K562 (cell line): ENCODE measurements around the gene EFCAB12. TPM values are rescaled to one million over a fixed set of nuclear protein-coding genes. Genes with fewer than 3 reads are reported as not detected.

Experiments used
- ATAC-seq: fragments of 200-7000 bp; cut with Tn5 transposase; 3 replicates; pipeline ENCODE4 v1.9.1; 2020; ENCODE audit warnings: moderate library complexity
- BruUV-seq: library from RNA; stranded (reverse); fragments of 400-500 nt; replicated peaks from 2 replicates; lab custom pipeline; 2021; lab: Mats Ljungman, UMichigan
- CTCF ChIA-PET: fragments of 300-600 bp; formaldehyde crosslinking; extraction: SDS; loops from one replicate; lab custom pipeline; 2021; ENCODE audit warnings: low intra/inter-chr PET ratio; lab: Yijun Ruan, JAX
- POLR2A ChIA-PET: fragments of 300-600, 350-650 bp; sonication (Branson Sonifier 250); formaldehyde crosslinking; extraction: SDS; loops from one replicate; lab custom pipeline; 2021; ENCODE audit warnings: antibody characterized with exemption, inconsistent platforms; lab: Yijun Ruan, JAX
- DNase-seq, 4 experiments: peaks; one replicate each; pipeline versions ENCODE4 v3.0.0 to v3.0.0-alpha.2; 2011 to 2018; ENCODE audit warnings: low spot score in 3 of 4, mixed read lengths in 3 of 4; ENCODE audit errors: extremely low read depth in 1 of 4
- FAIRE-seq: peaks from 2 replicates; lab custom pipeline; 2011; peaks lifted over from hg19 to GRCh38; lab: Jason Lieb, UNC
- H2AFZ ChIP-seq: 2 replicates; pipeline ENCODE4 v1.6.0; 2011; ENCODE audit warnings: low read depth, low read length, control low read depth, inconsistent platforms
- H3K27ac ChIP-seq: fragments of 200-600 bp; 3 replicates; pipeline ENCODE4 v1.8.0; 2011; ENCODE audit warnings: low read depth, mild to moderate bottlenecking, control low read depth, inconsistent platforms, low read length, moderate library complexity, mixed read lengths; ENCODE audit errors: extremely low read depth
- H3K27me3 ChIP-seq, 2 experiments: fragments of 300-600 bp in 1 of 2; 2 replicates in 1 of 2; 3 replicates in 1 of 2; pipeline versions ENCODE4 v1.6.0 to v1.8.0; 2011; ENCODE audit warnings: inconsistent platforms in 2 of 2, low read length in 2 of 2, mild to moderate bottlenecking in 1 of 2, mixed read lengths in 1 of 2, moderate library complexity in 1 of 2; ENCODE audit not compliant: control insufficient read depth in 2 of 2, insufficient read depth in 2 of 2
- H3K36me3 ChIP-seq: fragments of 300-600 bp; 3 replicates; pipeline ENCODE4 v1.8.0; 2011; ENCODE audit warnings: mild to moderate bottlenecking, low read length, inconsistent platforms; ENCODE audit not compliant: control insufficient read depth, insufficient read depth
- H3K4me1 ChIP-seq, 2 experiments: fragments of 200-600 bp in 1 of 2; replicated peaks in 1 of 2; 2 replicates in 1 of 2; 3 replicates in 1 of 2; pipeline versions ENCODE4 v1.5.1 to v1.8.0; 2011; ENCODE audit warnings: inconsistent platforms in 2 of 2, low read length in 2 of 2, mild to moderate bottlenecking in 1 of 2, mixed read lengths in 1 of 2, moderate library complexity in 1 of 2; ENCODE audit not compliant: control insufficient read depth in 2 of 2, insufficient read depth in 2 of 2
- H3K4me2 ChIP-seq: 2 replicates; pipeline ENCODE4 v1.6.1; 2011; ENCODE audit warnings: low read length, control low read depth, inconsistent platforms, mixed read lengths; ENCODE audit not compliant: insufficient read depth
- H3K4me3 ChIP-seq: fragments of 200-600 bp; sonication (generic), shearing (Covaris generic); 2 replicates; pipeline ENCODE4 v1.5.1; 2016; ENCODE audit warnings: control low read depth, inconsistent platforms
- H3K79me2 ChIP-seq: fragments of 200-600 bp; 3 replicates; pipeline ENCODE4 v1.8.0; 2011; ENCODE audit warnings: low read length, inconsistent platforms; ENCODE audit not compliant: control insufficient read depth, insufficient read depth
- H3K9ac ChIP-seq, 2 experiments: 2 replicates each; pipeline versions ENCODE4 v1.6.0 to v1.6.1; 2011; ENCODE audit warnings: low read depth in 2 of 2, low read length in 2 of 2, control low read depth in 1 of 2, inconsistent platforms in 1 of 2, mild to moderate bottlenecking in 1 of 2, mixed read lengths in 1 of 2; ENCODE audit not compliant: insufficient read depth in 1 of 2
- H3K9me1 ChIP-seq: one replicate; pipeline ENCODE4 v1.6.0; 2011; ENCODE audit warnings: inconsistent platforms, mild to moderate bottlenecking, low read length, moderate library complexity; ENCODE audit not compliant: control insufficient read depth, insufficient read depth
- H3K9me3 ChIP-seq: replicated peaks from 2 replicates; pipeline ENCODE4 v1.5.1; 2011; ENCODE audit warnings: low read depth, low read length, inconsistent platforms; ENCODE audit not compliant: control insufficient read depth, insufficient read depth
- H4K20me1 ChIP-seq: replicated peaks from 2 replicates; pipeline ENCODE4 v1.6.1; 2011; ENCODE audit warnings: low read length, inconsistent platforms, mixed read lengths; ENCODE audit not compliant: control insufficient read depth, insufficient read depth
- EP400 ChIP-seq: fragments of 450-650 bp; IDR thresholded peaks from 2 replicates; pipeline ENCODE4 v1.6.1; 2017; ENCODE audit warnings: antibody characterized with exemption, mild to moderate bottlenecking, moderate library complexity
- ETS2 ChIP-seq: IDR thresholded peaks from 2 replicates; pipeline ENCODE4 v1.6.1; 2016; ENCODE audit warnings: borderline replicate concordance, missing genetic modification characterization, mild to moderate bottlenecking, moderate library complexity, missing compliant biosample characterization; ENCODE audit not compliant: poor library complexity, severe bottlenecking
- FOSL1 ChIP-seq: fragments of 200-800 bp; sonication (Bioruptor generic); conservative IDR thresholded peaks from 2 replicates; pipeline ENCODE4 v1.6.1; 2016; ENCODE audit warnings: missing genetic modification characterization, missing compliant biosample characterization
- LEF1 ChIP-seq: fragments of 450-650 bp; IDR thresholded peaks from 2 replicates; pipeline ENCODE4 v1.6.1; 2016; ENCODE audit warnings: mild to moderate bottlenecking
- MAFK ChIP-seq: IDR thresholded peaks from 2 replicates; pipeline ENCODE4 v1.6.1; 2011; ENCODE audit warnings: low read length, improper control_type of control experiment
- RBM25 ChIP-seq: fragments of 200-400 bp; formaldehyde crosslinking; IDR thresholded peaks from 2 replicates; pipeline ENCODE4 v1.6.1; 2018; ENCODE audit warnings: low read length, low read depth, moderate library complexity; ENCODE audit not compliant: severe bottlenecking
- TBL1XR1 ChIP-seq, 2 experiments: IDR thresholded peaks; 2 replicates each; pipeline ENCODE4 v1.6.1; 2012; ENCODE audit warnings: improper control_type of control experiment in 2 of 2, low read length in 2 of 2, mild to moderate bottlenecking in 1 of 2
- WGBS: fragments of 100-300 bp; shearing (Covaris generic); methylation state at CpG from one replicate; pipeline ENCODE4 v1.1.6; 2016; ENCODE audit warnings: low coverage, mixed read lengths; ENCODE audit not compliant: insufficient coverage; ENCODE audit errors: missing lambda C conversion rate; 5-methylcytosine and 5-hydroxymethylcytosine counted together
- in situ Hi-C: fragments of 300-500 bp; cut with MboI; formaldehyde crosslinking; loops from 4 replicates; pipeline ENCODE4 v1.15.0; 2018; ENCODE audit warnings: inconsistent platforms, mixed read lengths
- intact Hi-C: fragments of 100-400 bp; cut with micrococcal nuclease; formaldehyde crosslinking; loops from 2 replicates; pipeline ENCODE4 v1.14.2; 2022
- polyA plus RNA-seq, 8 experiments: library from polyadenylated mRNA; depleted of rRNA in 4 of 8; stranded (reverse) in 5 of 8; unstranded in 3 of 8; fragments of >200 nt; fragmentation: Nextera tagmentation in 2 of 8; fragmentation: Illumina TruSeq in 1 of 8; extraction: Ambion mirVana in 2 of 8; extraction: Trizol in 1 of 8; gene quantifications; 2 replicates each; pipeline versions ENCODE4 v1.2.1 to v1.2.3, GENCODE V29; 2011 to 2014; ENCODE audit warnings: inconsistent platforms in 1 of 8, missing spikeins in 1 of 8
- total RNA-seq, 7 experiments: library from RNA; depleted of rRNA in 6 of 7; stranded (reverse); fragments of >200 nt in 6 of 7; fragmentation: Illumina TruSeq in 2 of 7; extraction: Trizol in 2 of 7; gene quantifications; 2 replicates each; pipeline versions ENCODE4 v1.2.1 to v1.2.3, GENCODE V29; 2011 to 2021; ENCODE audit warnings: low replicate concordance in 1 of 7
- TF ChIP-seq, protein P1 (sequence below), 2 experiments: fragments of 450-650 bp; formaldehyde crosslinking in 1 of 2; IDR thresholded peaks; 2 replicates each; pipeline versions ENCODE4 v1.4.0 to v1.6.1; 2014 to 2020; ENCODE audit warnings: mild to moderate bottlenecking in 2 of 2, borderline replicate concordance in 1 of 2, low read depth in 1 of 2
- TF ChIP-seq, protein P2 (sequence below), 2 experiments: fragments of 450-650 bp; conservative IDR thresholded peaks; 2 replicates each; pipeline ENCODE4 v1.6.1; 2017; ENCODE audit warnings: mild to moderate bottlenecking in 2 of 2, moderate library complexity in 2 of 2

Gene EFCAB12
- total and polyA plus RNA-seq, 9 of the 15 experiments (the other 6 are each of a cell fraction or from before 2014, with no cell fraction given) = 0.08 to 0.95 (median 0.56) TPM; not detected in 1

DNA sequence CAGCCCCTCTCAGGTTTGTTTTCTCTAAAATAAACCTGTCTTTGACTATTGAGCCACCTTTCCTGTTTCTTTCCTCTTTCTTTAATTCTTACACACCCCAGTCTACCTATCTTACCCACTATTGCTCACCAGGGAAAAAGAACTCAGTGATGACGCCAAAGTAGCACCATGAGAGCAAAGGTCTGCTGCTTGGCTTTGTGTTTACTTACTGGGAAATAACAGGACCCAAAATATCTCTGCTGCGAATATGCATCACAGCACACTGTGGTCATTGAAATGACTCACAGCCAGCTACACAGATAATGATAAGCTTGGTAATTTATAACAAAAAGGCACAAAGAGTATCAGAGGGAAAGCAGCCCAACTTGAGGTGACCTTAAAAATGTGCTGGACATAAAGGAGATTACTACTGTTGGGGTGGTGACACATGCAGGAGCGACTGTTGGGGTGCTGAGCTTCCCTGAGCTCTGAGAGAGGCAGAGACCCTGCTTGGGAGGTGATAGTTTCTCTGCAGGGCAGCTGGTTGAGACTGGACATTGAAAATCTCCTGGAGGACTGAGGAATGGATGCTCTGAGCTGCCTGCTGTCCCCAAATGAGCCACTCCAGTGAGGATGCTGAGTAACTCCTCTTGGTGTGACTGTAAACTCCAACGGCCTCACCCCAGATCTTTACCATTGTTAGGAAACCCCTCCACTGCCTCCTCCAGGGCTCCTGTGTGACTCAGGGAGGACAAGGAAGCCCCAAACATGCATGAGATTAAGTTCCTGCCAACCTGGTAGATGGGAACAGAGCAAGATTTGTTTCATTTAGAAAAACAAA, 14.5 kb downstream of the EFCAB12 start:
- H3K27ac ChIP-seq = peak overlapping the region; percentile 68
- H3K4me3 ChIP-seq = no peak overlapping the region
- POLR2A ChIA-PET = interaction anchor here (0.7 to 3.3 kb wide), 9 partner anchors 9 to 61 kb away, joined by 3 to 26 read pairs (median 5); partner anchors contain the start of genes EFCAB12, IFT122 and MBD4
- TF ChIP-seq TBL1XR1 (IDR thresholded peaks at IDR 0.05; ENCODE audit: low read length in 2 of 2) = no peak
- no peak for TF ChIP-seq ETS2
- TF ChIP-seq, protein P1, sequence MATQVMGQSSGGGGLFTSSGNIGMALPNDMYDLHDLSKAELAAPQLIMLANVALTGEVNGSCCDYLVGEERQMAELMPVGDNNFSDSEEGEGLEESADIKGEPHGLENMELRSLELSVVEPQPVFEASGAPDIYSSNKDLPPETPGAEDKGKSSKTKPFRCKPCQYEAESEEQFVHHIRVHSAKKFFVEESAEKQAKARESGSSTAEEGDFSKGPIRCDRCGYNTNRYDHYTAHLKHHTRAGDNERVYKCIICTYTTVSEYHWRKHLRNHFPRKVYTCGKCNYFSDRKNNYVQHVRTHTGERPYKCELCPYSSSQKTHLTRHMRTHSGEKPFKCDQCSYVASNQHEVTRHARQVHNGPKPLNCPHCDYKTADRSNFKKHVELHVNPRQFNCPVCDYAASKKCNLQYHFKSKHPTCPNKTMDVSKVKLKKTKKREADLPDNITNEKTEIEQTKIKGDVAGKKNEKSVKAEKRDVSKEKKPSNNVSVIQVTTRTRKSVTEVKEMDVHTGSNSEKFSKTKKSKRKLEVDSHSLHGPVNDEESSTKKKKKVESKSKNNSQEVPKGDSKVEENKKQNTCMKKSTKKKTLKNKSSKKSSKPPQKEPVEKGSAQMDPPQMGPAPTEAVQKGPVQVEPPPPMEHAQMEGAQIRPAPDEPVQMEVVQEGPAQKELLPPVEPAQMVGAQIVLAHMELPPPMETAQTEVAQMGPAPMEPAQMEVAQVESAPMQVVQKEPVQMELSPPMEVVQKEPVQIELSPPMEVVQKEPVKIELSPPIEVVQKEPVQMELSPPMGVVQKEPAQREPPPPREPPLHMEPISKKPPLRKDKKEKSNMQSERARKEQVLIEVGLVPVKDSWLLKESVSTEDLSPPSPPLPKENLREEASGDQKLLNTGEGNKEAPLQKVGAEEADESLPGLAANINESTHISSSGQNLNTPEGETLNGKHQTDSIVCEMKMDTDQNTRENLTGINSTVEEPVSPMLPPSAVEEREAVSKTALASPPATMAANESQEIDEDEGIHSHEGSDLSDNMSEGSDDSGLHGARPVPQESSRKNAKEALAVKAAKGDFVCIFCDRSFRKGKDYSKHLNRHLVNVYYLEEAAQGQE (IDR thresholded peaks at IDR 0.05; ENCODE audit: borderline replicate concordance) = no peak
- TF ChIP-seq, protein P1 (CRISPR knock-in tag; IDR thresholded peaks at IDR 0.05; ENCODE audit: low read depth) = no peak
- TF ChIP-seq, protein P2, sequence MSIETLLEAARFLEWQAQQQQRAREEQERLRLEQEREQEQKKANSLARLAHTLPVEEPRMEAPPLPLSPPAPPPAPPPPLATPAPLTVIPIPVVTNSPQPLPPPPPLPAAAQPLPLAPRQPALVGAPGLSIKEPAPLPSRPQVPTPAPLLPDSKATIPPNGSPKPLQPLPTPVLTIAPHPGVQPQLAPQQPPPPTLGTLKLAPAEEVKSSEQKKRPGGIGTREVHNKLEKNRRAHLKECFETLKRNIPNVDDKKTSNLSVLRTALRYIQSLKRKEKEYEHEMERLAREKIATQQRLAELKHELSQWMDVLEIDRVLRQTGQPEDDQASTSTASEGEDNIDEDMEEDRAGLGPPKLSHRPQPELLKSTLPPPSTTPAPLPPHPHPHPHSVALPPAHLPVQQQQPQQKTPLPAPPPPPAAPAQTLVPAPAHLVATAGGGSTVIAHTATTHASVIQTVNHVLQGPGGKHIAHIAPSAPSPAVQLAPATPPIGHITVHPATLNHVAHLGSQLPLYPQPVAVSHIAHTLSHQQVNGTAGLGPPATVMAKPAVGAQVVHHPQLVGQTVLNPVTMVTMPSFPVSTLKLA (conservative IDR thresholded peaks at IDR 0.05) = peak in 1 of 2 experiments; percentile 50; a peak in 3 of 4 replicates
- no peak for TF ChIP-seq MAFK
- TF ChIP-seq RBM25 = no peak
- TF ChIP-seq FOSL1 (tag) = peak; percentile 97
- no peak for TF ChIP-seq EP400
- TF ChIP-seq LEF1 = peak; percentile 19; the same call in 1 of the 2 replicates

More for the DNA sequence above, 14.5 kb downstream of the EFCAB12 start:
- no TSS peak for BruUV-seq
- H3K36me3 ChIP-seq = no peaks in the 10 kb centered on the region
- intact Hi-C loops = loop anchor here (1.0 to 10.0 kb wide), 2 partner anchors 14 to 89 kb away; no protein-coding TSS in a partner anchor
- H3K79me2 ChIP-seq = no peaks in the 10 kb centered on the region
- H3K4me1 ChIP-seq = peaks cover 27 to 43% of the 10 kb centered on the region in 2 experiments
- no peaks in the 10 kb centered on the region for H3K9me3 ChIP-seq
- H3K9me1 ChIP-seq = no peaks in the 10 kb centered on the region
- 2% methylated on average over 4 of the region's 4 CpGs for WGBS
- H3K4me2 ChIP-seq = peak overlapping the region; percentile 69
- H3K9ac ChIP-seq = peak overlapping the region in 1 of 2 experiments; percentile 32; a peak in 3 of 4 replicates
- H3K27me3 ChIP-seq = no peaks in the 10 kb centered on the region
- no peak for FAIRE-seq
- H4K20me1 ChIP-seq = no peaks in the 10 kb centered on the region
- peak overlapping the region; percentile 54 for H2AFZ ChIP-seq
- DNase-seq = peak; percentile 32 to 78 (median 50)
- ATAC-seq = peak; percentile 85
- in situ Hi-C loops = no loop called here
- CTCF ChIA-PET = interaction anchor here (0.6 kb wide), 1 partner anchor 10 kb away, joined by 3 read pairs; no protein-coding TSS in a partner anchor
